ENCODE measurements around the gene SYNPR. TPM values are rescaled to one million over a fixed set of nuclear protein-coding genes. Genes with fewer than 3 reads are reported as not detected.

Gene SYNPR
- total RNA-seq, 4 donors from 2014 or later, result not detected

GRCh38 chr3:63441262-63441661 lies 163.2 kb downstream of the SYNPR start:
- H3K9me3 ChIP-seq, result no peaks in the 10 kb centered on the region
- H3K4me3 ChIP-seq, result no peak overlapping the region
- H3K36me3 ChIP-seq, result no peaks in the 10 kb centered on the region
- 62% methylated on average over 2 of the region's 2 CpGs for WGBS
- DNase-seq (ENCODE audit: low spot score in 2 of 2), result no peak
- no peaks in the 10 kb centered on the region for H3K4me1 ChIP-seq
- no peak overlapping the region for H3K27ac ChIP-seq
- H3K27me3 ChIP-seq, result peaks cover 6% of the 10 kb centered on the region
- no peak for TF ChIP-seq CTCF (IDR thresholded peaks at IDR 0.05)
- TF ChIP-seq EP300 (IDR thresholded peaks at IDR 0.05), result no peak
- no peak for TF ChIP-seq POLR2AphosphoS5 (IDR thresholded peaks at IDR 0.05)
- TF ChIP-seq POLR2A (IDR thresholded peaks at IDR 0.05), result no peak

GRCh38 chr3:63442918-63443317 lies 164.8 kb downstream of the SYNPR start:
- Histone ChIP-seq H3K36me3 (no peaks in the 10 kb centered on the region), H3K4me1 (no peaks in the 10 kb centered on the region), H3K27me3 (peaks cover 6% of the 10 kb centered on the region), H3K4me3 (no peak overlapping the region), H3K27ac (no peak overlapping the region), H3K9me3 (no peaks in the 10 kb centered on the region)
- 8% methylated on average over 3 of the region's 3 CpGs for WGBS
- TF ChIP-seq POLR2AphosphoS5 (IDR thresholded peaks at IDR 0.05) (no peak), CTCF (IDR thresholded peaks at IDR 0.05) (no peak), EP300 (IDR thresholded peaks at IDR 0.05) (no peak), POLR2A (IDR thresholded peaks at IDR 0.05) (no peak)
- DNase-seq (ENCODE audit: low spot score in 2 of 2), result no peak

- no peak for DNase-seq (ENCODE audit: low spot score in 2 of 2)
- Histone ChIP-seq H3K27me3 (no peaks in the 10 kb centered on the region), H3K4me3 (no peak overlapping the region), H3K4me1 (no peaks in the 10 kb centered on the region), H3K9me3 (no peaks in the 10 kb centered on the region), H3K36me3 (no peaks in the 10 kb centered on the region), H3K27ac (no peak overlapping the region)
- TF ChIP-seq POLR2AphosphoS5 (IDR thresholded peaks at IDR 0.05), result no peak
- no peak for TF ChIP-seq EP300 (IDR thresholded peaks at IDR 0.05)
- no peak for TF ChIP-seq POLR2A (IDR thresholded peaks at IDR 0.05)
- TF ChIP-seq CTCF (IDR thresholded peaks at IDR 0.05), result no peak
- 72% methylated on average over 3 of the region's 3 CpGs for WGBS
Observed at GRCh38 chr3:63450023-63450422, 171.9 kb downstream of the SYNPR start.

- Histone ChIP-seq H3K4me3 (no peak overlapping the region), H3K27ac (no peak overlapping the region), H3K4me1 (no peaks in the 10 kb centered on the region), H3K9me3 (no peaks in the 10 kb centered on the region), H3K27me3 (no peaks in the 10 kb centered on the region), H3K36me3 (no peaks in the 10 kb centered on the region)
- no peak for TF ChIP-seq POLR2A (IDR thresholded peaks at IDR 0.05)
- no peak for TF ChIP-seq POLR2AphosphoS5 (IDR thresholded peaks at IDR 0.05)
- no peak for TF ChIP-seq CTCF (IDR thresholded peaks at IDR 0.05)
- TF ChIP-seq EP300 (IDR thresholded peaks at IDR 0.05), result no peak
- 64% methylated on average over 5 of the region's 5 CpGs for WGBS
- no peak for DNase-seq (ENCODE audit: low spot score in 2 of 2)
Observed at GRCh38 chr3:63450634-63451363, 172.7 kb downstream of the SYNPR start.

- Histone ChIP-seq H3K4me3 (no peak overlapping the region), H3K27me3 (no peaks in the 10 kb centered on the region), H3K4me1 (no peaks in the 10 kb centered on the region), H3K27ac (no peak overlapping the region), H3K36me3 (no peaks in the 10 kb centered on the region), H3K9me3 (no peaks in the 10 kb centered on the region)
- 68% methylated on average over 6 of the region's 6 CpGs for WGBS
- TF ChIP-seq POLR2AphosphoS5 (IDR thresholded peaks at IDR 0.05), result no peak
- no peak for TF ChIP-seq CTCF (IDR thresholded peaks at IDR 0.05)
- TF ChIP-seq POLR2A (IDR thresholded peaks at IDR 0.05), result no peak
- TF ChIP-seq EP300 (IDR thresholded peaks at IDR 0.05), result no peak
- no peak for DNase-seq (ENCODE audit: low spot score in 2 of 2)
Observed at GRCh38 chr3:63456901-63457300, 178.8 kb downstream of the SYNPR start.

Data from suprapubic skin (tissue), 4 donors.